HG03432 (cell line): ENCODE results near the gene PHTF2.
"Not testable (repeated sequence)": the region's sequence is repeated elsewhere in the genome, so short reads cannot be mapped to it uniquely, and the experiment has no call there.

Experiments
- ATAC-seq: cut with Tn5 transposase; IDR thresholded peaks from one replicate; pipeline ENCODE4 v1.9.1; 2021; ENCODE audit warnings: mild to moderate bottlenecking, moderate library complexity; ENCODE audit not compliant: unreplicated experiment

The PHTF2 gene

GRCh38 chr7:77983973-77984372 lies 185.4 kb downstream of the PHTF2 start:
- ATAC-seq, result no peak

DNA sequence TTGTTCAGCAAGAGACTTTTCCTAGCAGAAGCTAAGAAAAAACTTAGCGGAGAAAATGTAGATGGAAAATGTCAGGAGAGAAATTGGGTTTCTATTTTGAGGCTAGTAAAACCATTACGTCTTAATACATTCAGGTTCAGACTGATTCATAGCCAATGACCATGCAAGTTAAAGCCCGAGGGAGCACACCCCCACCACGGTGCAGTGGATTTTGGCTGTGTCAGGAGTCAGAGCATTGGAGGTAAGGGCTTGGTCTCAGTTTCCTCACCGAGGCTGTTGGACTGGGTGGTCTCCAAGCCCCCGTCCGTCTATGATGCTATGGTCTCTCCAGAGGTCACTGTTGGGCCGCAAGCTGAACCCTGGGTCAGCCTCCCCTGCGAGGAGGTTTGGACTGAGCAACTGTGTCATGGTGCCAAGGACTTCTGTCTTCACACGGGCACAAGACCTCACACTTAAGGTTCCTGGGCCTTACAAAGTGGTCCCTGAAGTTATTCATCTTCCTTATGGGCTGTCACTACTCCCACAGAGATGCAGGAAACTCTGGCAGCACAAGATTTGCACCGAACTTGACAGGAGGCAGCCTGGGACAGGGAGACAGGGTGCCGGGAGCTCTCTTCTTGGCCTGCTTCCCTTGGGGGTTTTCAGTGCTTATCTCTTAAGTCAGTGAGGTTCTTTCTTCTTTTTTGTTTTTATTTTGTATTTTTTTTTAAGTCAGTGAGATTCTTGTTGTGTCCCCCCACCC lies 186.8 kb downstream of the PHTF2 start:
- no peak for ATAC-seq

GRCh38 chr7:77985974-77986339 lies 187.4 kb downstream of the PHTF2 start:
- no peak for ATAC-seq

GRCh38 chr7:77989981-77990566 lies 191.5 kb downstream of the PHTF2 start:
- ATAC-seq, result no peak

DNA sequence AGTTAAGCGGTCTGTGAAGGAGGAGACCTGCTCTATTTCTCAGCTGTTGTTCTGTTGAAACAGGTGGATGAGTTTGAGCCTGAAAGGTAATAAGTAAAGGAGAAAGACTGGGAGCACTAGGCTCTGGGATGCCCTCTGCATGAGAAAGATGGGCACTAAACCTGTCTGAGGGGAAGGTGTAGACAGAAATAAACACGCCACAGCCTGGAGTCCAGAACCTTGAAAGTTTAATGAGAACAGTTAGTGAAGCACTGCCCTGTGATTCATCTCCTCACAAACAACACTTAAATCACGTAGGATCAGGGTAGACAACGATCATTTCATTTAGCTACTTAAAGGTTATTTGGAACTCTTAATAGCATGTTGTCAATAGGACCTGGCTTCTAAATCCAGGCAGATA lies 193.1 kb downstream of the PHTF2 start:
- no peak for ATAC-seq

DNA sequence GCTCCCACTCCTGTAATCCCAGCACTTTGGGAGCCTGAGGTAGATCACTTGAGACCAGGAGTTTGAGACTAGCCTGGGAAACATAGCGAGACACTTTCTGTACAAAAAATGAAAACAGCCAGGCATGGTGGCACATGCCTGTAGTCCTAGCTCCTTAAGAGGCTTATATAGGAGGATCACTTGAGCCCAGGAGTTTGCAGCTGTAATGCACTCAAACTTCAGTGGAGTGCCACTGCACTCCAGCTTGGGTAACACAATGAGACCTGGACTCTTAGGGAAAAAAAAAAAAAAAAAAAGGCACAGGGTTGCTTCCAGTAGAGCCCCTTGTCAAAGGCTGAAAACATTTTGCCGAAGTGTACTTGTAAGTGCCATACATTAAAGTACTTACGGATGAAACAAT lies 195.3 kb downstream of the PHTF2 start:
- no peak for ATAC-seq

DNA sequence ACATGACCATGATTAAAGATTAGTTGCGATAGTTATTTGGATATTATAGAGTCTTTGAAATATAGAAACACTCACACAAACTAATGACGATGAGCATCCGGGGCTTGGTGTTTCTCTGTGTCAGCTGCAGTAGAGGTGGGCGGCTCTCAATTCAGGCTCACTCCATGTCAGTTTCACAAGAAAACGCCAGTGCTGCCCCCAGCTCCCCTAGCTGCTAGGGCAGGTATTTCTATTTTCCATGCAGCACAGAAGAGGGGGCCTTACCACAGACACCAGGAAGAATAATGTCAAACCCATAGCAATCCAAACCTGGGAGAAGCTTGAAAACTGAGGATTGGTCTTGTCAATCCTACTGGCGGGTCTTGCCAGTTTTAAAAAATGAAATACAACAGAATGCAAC lies 197.1 kb downstream of the PHTF2 start:
- peak; percentile 43 for ATAC-seq

- not testable (repeated sequence) for ATAC-seq
Observed at GRCh38 chr7:77999168-77999567, 200.6 kb downstream of the PHTF2 start.

DNA sequence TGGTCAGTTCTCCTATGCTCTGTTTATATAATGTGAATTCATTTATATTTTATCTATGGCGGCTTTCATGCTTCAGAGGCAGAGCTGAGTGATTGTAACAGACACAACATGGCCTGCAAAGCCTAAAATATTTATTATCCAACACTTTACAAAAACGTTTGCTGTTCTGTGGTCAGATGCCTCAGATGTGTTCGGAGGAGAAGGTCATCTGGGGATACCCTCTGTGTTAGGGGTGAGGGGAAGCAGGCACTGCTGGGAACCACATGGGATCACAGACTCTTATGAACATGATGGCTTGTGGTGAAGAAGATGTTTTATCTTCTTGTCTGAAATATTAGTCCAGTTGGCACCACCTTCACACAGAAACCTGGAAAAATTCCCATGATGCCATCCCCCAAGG lies 203.4 kb downstream of the PHTF2 start:
- no peak for ATAC-seq

- ATAC-seq, result no peak
Observed at GRCh38 chr7:78002715-78003114, 204.1 kb downstream of the PHTF2 start.

DNA sequence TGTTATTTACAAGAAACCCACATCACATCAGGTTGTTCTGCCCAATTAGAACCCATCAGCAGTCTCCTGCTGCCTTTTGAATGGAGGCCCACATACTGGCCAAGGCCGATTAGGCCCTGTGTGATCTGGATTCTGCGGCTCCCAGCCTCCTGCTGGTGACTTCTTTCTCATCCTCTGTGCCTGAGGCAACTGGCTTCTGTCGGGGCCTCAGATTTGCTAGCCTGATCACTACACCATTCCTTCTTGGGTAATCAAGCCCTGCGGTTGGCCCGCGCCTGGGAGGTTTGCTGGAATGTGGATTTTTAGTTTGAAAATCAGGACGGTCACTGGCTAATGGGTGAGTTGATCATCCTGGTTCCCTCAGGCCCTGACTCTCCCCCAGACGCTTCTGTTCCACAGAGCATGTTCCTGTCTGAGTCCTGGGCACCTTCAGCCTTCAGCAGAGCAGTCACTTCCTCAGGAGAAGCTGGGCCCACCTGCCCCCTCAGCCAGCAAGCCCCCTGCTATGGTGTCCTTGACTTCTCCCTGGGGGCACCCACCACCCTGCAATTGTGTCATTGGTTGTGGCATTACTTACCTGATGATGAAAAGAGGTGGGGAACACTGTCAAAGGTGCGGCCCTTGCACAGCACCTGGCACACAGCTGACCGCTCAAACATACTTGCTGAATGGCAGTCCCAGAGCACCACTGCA lies 207.6 kb downstream of the PHTF2 start:
- no peak for ATAC-seq
